NCI-H1092 (cell line): ENCODE data around the gene SUGT1.
"Not testable (repeated sequence)": the region's sequence is repeated elsewhere in the genome, so short reads cannot be mapped to it uniquely, and the experiment has no call there.

ENCODE experiments used
- DNase-seq: peaks from one replicate; lab custom pipeline; 2025; lab: John Stamatoyannopoulos, UW

The SUGT1 gene

GRCh38 chr13:52669677-52670076 lies 17.0 kb downstream of the SUGT1 start:
- no peak for DNase-seq

- DNase-seq = no peak
These were observed 18.1 kb downstream of the SUGT1 start for GRCh38 chr13:52670726-52671125.

GRCh38 chr13:52673465-52673864 lies 20.8 kb downstream of the SUGT1 start:
- DNase-seq = no peak

- no peak for DNase-seq
These were observed 25.2 kb downstream of the SUGT1 start for GRCh38 chr13:52677823-52678222.

GRCh38 chr13:52685806-52686205 lies 33.2 kb downstream of the SUGT1 start:
- DNase-seq = not testable (repeated sequence)

- DNase-seq = no peak
These were observed 33.7 kb downstream of the SUGT1 start for GRCh38 chr13:52686376-52686775.

- no peak for DNase-seq
These were observed 43.2 kb downstream of the SUGT1 start for GRCh38 chr13:52695856-52696255.

GRCh38 chr13:52696566-52696965 lies 43.9 kb downstream of the SUGT1 start:
- DNase-seq = no peak

- DNase-seq = no peak
These were observed 49.3 kb downstream of the SUGT1 start for GRCh38 chr13:52701728-52702465.

- DNase-seq = no peak
These were observed 50.8 kb downstream of the SUGT1 start for GRCh38 chr13:52703482-52703881.

- DNase-seq = no peak
These were observed 53.4 kb downstream of the SUGT1 start for GRCh38 chr13:52706081-52706480.

- no peak for DNase-seq
These were observed 54.7 kb downstream of the SUGT1 start for GRCh38 chr13:52707375-52707774.

GRCh38 chr13:52708266-52708665 lies 55.6 kb downstream of the SUGT1 start:
- DNase-seq = not testable (repeated sequence)

GRCh38 chr13:52711286-52711685 lies 58.6 kb downstream of the SUGT1 start:
- no peak for DNase-seq

GRCh38 chr13:52712385-52712784 lies 59.7 kb downstream of the SUGT1 start:
- no peak for DNase-seq

- DNase-seq = no peak
These were observed 61.3 kb downstream of the SUGT1 start for GRCh38 chr13:52713894-52714293.

- DNase-seq = not testable (repeated sequence)
These were observed 68.3 kb downstream of the SUGT1 start for GRCh38 chr13:52720904-52721303.

- DNase-seq = not testable (repeated sequence)
These were observed 68.7 kb downstream of the SUGT1 start for GRCh38 chr13:52721356-52721755.

- DNase-seq = no peak
These were observed 70.5 kb downstream of the SUGT1 start for GRCh38 chr13:52723181-52723580.

GRCh38 chr13:52725302-52725701 lies 72.7 kb downstream of the SUGT1 start:
- no peak for DNase-seq

- DNase-seq = no peak
These were observed 73.6 kb downstream of the SUGT1 start for GRCh38 chr13:52726258-52726657.

GRCh38 chr13:52734075-52734623 lies 81.5 kb downstream of the SUGT1 start:
- no peak for DNase-seq

GRCh38 chr13:52736891-52737290 lies 84.3 kb downstream of the SUGT1 start:
- DNase-seq = no peak

- DNase-seq = no peak
These were observed 84.8 kb downstream of the SUGT1 start for GRCh38 chr13:52737451-52737850.
